ENCODE data around the gene KIF4A.

KIF4A gene

GRCh38 chrX:70410921-70411320 lies 121.0 kb downstream of the KIF4A start:
- no peak for DNase-seq

GRCh38 chrX:70411475-70411874 lies 121.6 kb downstream of the KIF4A start:
- DNase-seq = no peak

GRCh38 chrX:70421618-70422017 lies 131.7 kb downstream of the KIF4A start:
- DNase-seq = no peak

DNA sequence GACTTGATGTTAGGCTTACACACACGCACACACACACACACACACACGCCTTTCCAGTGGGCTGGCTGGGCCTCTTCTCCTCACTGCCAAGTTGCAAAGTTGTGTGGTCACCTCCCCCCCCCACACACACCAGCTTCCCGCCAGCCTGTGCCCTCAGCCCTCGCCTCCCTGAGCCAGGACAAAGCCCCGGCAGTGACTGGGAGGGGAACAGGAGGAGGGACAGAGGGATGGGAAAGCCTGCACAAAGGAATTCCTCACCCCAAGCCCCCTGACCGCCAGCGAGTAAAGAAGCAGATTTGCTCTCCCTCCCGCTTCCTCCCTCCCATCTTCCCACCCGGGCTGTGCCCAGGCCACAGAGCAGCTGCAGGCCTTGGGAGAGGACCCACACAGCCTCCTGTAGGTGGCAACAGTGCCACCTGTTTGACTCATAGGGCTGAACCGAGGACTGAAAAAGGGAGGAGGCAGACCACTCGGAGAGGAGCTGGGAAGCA lies 133.0 kb downstream of the KIF4A start, which contains the start of gene GDPD2:
TSS of gene GDPD2 (plus strand) at position 464 of the 491 bp plus-strand sequence. CDS start 1,671 bp downstream, outside the sequence.
- DNase-seq = no peak

DNA sequence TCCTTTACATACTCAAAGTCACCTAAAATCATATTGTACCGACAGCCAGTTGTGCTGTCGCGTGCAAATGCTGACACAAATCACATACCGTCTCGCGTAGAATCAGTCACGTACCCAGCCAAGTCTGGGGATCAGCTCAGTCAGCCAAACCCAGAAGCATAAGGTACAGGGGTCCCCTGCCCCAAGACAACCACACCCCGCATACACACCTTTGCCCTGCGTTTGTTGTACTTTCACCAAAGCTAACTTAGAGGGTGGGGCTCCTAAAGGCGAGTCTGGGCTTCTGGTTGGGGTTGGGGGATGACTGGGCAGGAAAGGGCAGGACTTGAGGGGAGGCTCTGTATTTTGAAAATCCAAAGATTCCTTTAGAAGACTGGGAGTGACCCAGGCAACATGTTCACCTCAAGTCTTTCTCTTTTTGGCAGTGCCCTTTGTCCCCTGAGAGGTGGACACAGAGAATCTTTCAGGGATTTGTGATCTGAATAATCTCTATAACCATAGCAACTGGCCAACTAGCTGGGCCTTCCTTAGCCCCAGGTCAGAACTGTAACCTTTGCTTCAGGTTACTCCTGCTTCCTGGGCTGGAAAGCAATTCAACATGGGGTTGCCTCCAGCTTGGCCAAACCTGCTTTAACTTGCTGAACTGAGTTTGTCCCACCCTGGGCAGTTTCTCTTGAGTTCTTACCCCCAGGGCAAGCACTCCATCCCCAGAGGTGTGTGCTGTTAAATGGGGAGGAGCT lies 134.2 kb downstream of the KIF4A start:
- no peak for DNase-seq

DNA sequence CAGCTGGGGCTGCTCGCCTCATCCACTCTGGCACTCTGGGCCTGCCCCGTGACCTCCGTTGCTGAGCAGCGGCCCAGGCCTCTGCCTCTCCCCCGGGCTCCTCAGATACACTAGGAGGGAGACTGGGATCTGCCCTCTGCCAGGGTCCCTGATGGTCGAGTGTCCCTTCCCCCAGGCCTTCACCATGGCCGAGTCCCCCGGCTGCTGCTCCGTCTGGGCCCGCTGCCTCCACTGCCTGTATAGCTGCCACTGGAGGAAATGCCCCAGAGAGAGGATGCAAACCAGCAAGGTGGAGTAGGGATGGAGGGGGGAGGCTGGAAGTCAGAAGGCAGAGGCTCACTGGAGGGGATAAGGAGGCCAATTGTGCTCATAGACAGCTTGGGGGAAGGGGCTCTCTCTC lies 134.9 kb downstream of the KIF4A start:
- DNase-seq = no peak

DNA sequence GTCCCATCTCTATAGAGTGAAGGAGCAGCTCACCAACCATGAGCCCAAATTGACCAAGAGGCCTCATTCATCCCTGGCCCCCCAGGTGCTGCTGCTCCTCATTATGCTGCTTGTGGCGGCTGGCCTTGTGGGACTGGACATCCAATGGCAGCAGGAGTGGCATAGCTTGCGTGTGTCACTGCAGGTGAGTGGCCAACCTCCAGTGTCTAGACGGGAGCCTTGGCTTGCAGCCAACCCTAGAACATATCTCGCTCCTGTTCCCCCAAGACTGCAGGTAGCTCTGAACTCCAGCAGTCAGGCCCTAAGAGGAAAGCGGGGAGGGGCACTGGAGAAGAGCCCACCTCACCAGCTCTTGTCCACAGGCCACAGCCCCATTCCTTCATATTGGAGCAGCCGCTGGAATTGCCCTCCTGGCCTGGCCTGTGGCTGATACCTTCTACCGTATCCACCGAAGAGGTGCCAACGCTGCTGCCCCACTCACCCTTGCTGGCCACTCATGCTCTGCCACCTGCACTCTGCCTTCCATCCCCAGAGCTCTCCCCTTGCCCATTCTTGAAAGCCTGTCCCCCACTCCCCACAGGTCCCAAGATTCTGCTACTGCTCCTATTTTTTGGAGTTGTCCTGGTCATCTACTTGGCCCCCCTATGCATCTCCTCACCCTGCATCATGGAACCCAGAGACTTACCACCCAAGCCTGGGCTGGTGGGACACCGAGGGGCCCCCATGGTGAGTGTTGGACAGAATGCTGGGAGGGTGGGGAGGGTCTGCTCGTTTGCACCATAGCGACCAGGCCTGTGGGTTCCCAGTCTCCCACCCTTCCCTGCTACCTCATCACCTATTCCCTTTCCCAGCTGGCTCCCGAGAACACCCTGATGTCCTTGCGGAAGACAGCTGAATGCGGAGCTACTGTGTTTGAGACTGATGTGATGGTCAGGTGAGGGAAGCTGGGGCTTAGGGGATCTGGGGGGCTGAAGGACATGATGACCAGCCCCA lies 136.7 kb downstream of the KIF4A start:
- DNase-seq = no peak

- no peak for DNase-seq
Observed at GRCh38 chrX:70427365-70427764, 137.5 kb downstream of the KIF4A start.

- DNase-seq = no peak
Observed at GRCh38 chrX:70429759-70430158, 139.9 kb downstream of the KIF4A start.

DNA sequence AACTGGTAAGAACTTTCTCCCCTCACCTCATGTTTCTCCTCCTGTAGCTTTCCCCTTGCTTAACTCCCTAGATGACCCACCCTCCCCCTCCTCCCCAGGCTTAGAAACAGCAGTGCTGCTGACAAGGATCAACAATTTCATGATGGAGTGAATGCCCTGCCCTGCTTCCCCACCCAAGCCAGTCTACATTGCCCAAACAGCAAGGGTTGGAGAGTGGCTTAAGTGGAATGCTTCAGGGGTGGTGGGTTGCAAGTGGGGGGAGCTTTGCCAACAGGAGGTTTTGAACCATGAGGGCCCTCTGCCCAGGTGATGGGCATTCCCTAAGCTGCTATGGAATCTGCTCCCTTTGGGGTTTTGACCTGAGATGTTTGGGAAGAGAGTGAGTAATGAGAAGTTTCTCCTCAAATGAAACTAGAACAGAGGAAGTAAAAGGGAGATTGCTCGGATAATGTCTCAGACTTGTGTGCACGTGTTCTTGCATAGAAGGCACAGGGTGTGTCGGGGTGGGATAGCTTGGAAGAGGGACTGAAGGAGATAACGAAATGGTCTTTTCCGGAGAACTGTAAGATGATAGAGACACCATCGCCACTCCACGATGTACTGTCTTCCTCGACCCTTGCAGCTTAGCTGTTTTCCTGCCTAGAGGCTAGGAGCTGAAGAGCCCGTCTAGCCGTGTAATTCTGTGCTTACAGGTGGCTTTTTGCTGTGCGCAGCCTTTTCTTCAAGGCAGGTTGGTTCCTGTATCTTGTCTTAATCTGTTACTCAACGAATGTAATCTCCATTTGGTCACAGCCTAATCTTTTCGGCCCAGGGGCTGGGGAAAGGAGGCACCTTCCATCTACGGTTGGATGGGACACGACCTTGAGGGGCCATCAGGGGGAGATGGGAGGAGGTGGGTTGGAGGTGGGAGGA lies 143.3 kb downstream of the KIF4A start:
- no peak for DNase-seq

DNA sequence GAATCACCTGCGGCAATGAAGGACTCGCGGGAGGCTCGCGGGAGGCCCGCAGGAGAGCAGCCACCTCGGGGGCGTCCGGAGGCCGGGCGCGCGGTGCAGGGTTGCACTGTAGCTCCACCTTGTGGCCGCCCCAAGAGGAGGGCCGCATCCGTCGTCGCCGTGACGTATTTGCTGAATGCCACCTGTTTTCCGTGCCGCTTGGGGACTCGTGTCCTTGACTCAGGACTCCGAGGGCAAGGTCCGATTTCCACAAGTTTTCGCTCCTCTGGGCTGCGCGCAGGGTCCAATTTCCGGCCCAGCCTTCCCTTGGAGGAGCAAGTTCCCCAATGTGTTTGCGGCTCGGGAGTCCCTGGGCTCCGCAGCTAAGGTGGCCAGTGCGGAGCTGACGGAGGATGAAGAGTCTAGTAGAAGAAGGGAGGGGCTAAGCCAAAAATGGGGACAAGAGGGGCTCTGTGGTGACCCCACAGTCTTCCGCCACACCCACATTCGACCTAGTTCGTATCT lies 144.0 kb downstream of the KIF4A start:
- no peak for DNase-seq

DNA sequence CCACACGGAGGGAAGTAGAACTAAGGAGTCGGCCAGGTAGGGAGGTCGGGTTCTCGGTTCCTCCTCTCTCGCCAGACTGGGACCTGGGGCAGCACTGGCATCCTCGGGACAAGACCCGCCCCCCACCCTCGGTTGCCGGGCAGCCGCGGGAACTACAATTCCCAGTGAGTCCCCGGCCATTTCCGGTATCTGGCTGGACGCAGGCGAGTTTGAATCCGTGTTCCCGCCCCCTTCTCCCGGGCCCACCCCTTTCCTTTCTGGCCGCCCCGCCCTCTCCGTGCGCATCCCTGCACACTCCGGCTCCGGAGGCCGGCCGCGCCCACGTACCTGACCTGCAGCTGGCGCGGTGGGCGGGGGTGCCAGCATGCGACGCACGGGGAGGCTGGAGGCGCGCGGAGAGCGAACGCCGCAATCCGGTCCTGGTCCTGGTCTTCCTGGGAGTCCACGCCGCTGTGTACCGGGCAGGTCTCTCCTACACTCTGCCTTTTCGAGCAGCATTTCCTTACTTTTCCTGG lies 144.5 kb downstream of the KIF4A start:
- DNase-seq = peak; percentile 42

GRCh38 chrX:70434914-70435586 lies 145.1 kb downstream of the KIF4A start:
- no peak for DNase-seq

DNA sequence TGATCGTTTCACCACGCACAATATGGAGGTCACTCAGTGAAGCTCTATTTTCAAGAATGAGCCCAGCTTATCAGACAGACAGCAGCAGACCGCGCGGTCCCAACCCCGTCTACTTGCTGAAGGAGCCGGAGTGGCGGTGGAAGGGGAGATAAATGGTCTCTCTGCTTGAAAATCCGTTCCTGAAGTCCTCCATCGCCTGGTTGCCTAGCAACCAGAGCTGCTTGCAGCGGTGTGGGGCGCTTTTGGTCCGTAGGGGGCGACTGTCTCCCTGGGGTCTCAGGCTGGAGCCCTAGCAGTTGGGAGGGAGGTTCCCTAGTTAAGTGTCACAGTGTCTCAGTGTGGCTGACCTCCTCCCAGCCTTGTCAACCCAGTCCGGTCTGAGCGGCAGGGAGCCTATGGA lies 146.4 kb downstream of the KIF4A start:
- DNase-seq = no peak

GRCh38 chrX:70437011-70437410 lies 147.1 kb downstream of the KIF4A start:
- DNase-seq = no peak

GRCh38 chrX:70437921-70438665 lies 148.2 kb downstream of the KIF4A start:
- DNase-seq = no peak

DNA sequence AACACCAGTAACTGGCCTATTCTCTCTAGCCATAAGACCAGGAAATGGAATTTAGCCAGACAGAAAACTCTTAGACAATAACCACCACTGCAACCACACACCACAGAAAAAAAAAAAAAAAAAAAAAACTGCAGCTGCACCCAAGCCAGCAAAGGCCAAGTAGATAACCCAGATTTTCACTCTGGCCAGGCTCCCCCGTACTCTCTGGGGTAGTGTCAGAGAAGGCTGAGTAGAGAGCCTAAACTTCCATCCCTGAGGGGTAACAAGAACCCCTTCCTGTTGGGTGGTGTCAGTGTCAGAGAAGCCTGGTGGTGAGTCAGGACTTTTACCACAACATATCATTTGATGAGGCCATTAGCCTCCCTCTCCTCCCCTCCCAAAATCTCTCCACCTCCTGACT lies 149.1 kb downstream of the KIF4A start:
- DNase-seq = no peak

DNA sequence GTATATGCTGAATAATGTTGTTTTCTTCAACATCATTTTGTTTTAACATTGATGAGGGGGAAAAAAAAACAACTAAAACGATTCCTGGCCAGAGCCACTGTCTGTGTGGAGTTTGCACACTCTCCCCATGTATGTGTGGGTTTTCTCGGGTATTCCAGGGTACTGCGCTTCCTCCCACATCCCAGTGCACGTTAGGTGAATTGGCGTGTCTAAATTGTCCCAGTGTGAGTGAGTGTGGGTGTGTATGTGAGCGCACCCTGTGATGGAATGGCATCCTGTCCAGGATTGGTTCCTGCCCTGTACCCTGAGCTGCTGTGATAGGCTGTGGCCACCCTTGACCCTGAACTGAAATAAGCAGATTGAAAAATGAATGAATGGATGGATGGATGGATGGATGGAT lies 152.3 kb downstream of the KIF4A start:
- no peak for DNase-seq

- DNase-seq = no peak
Observed at GRCh38 chrX:70444326-70444945, 154.5 kb downstream of the KIF4A start, which contains the start of gene DLG3. Gene DLG3 (plus strand): TSS chrX:70444835. CDS start chrX:70445202, 367 bp downstream.

All from amniotic stem cell (primary cell).